RWPE1 (cell line): Measurements from ENCODE around the gene C2orf76.

Experiments
- CTCF ChIA-PET: fragments of 350-600 bp; sonication (Branson Sonifier 250); formaldehyde crosslinking; extraction: SDS; loops from one replicate; lab custom pipeline; 2021; lab: Yijun Ruan, JAX
- POLR2A ChIA-PET: fragments of 400-600 bp; formaldehyde crosslinking; extraction: SDS; loops from one replicate; lab custom pipeline; 2020; ENCODE audit warnings: antibody characterized with exemption; ENCODE audit not compliant: low non-redundant PET; lab: Yijun Ruan, JAX
- DNase-seq: peaks from one replicate; pipeline ENCODE4 v3.0.0; 2012; ENCODE audit warnings: low spot score
- H3K27ac ChIP-seq: fragments of 450-650 bp; 2 replicates; pipeline ENCODE4 v1.5.1; 2017
- CTCF ChIP-seq: fragments of 450-650 bp; conservative IDR thresholded peaks from 2 replicates; pipeline ENCODE4 v1.5.1; 2017; ENCODE audit warnings: low read depth, mild to moderate bottlenecking

Gene C2orf76

GRCh38 chr2:119339562-119339923 lies 27.1 kb downstream of the C2orf76 start:
- H3K27ac ChIP-seq = no peak overlapping the region
- ChIA-PET CTCF (no interaction called here), POLR2A (no interaction called here)
- DNase-seq = no peak
- TF ChIP-seq CTCF = no peak

GRCh38 chr2:119338826-119339561 lies 27.6 kb downstream of the C2orf76 start:
- TF ChIP-seq CTCF = no peak
- CTCF ChIA-PET = no interaction called here
- POLR2A ChIA-PET = no interaction called here
- no peak for DNase-seq
- H3K27ac ChIP-seq = no peak overlapping the region

- DNase-seq = no peak
- no peak for TF ChIP-seq CTCF
- ChIA-PET POLR2A (no interaction called here), CTCF (no interaction called here)
- no peak overlapping the region for H3K27ac ChIP-seq
Observed at GRCh38 chr2:119338272-119338671, 28.4 kb downstream of the C2orf76 start.

- no peak for TF ChIP-seq CTCF
- POLR2A ChIA-PET = no interaction called here
- H3K27ac ChIP-seq = no peak overlapping the region
- CTCF ChIA-PET = no interaction called here
- DNase-seq = no peak
Observed at GRCh38 chr2:119337749-119338148, 28.9 kb downstream of the C2orf76 start.

- CTCF ChIA-PET = no interaction called here
- no peak for DNase-seq
- POLR2A ChIA-PET = no interaction called here
- no peak overlapping the region for H3K27ac ChIP-seq
- TF ChIP-seq CTCF = no peak
Observed at GRCh38 chr2:119333833-119334232, 32.8 kb downstream of the C2orf76 start.

- CTCF ChIA-PET = no interaction called here
- no peak for TF ChIP-seq CTCF
- no peak overlapping the region for H3K27ac ChIP-seq
- DNase-seq = no peak
- POLR2A ChIA-PET = no interaction called here
Observed at GRCh38 chr2:119333360-119333759, 33.3 kb downstream of the C2orf76 start.

- CTCF ChIA-PET = no interaction called here
- no peak for TF ChIP-seq CTCF
- H3K27ac ChIP-seq = no peak overlapping the region
- POLR2A ChIA-PET = no interaction called here
- DNase-seq = no peak
Observed at GRCh38 chr2:119332953-119333352, 33.7 kb downstream of the C2orf76 start.
